HepG2 (cell line): ENCODE data around the gene RNF4. TPM values are rescaled to one million over a fixed set of nuclear protein-coding genes. Genes with fewer than 3 reads are reported as not detected.

ENCODE experiments used
- ATAC-seq: fragments of 200-7000 bp; cut with Tn5 transposase; 3 replicates; pipeline ENCODE4 v1.9.1; 2020; ENCODE audit warnings: mild to moderate bottlenecking, moderate library complexity
- BruUV-seq: library from RNA; stranded (reverse); fragments of 400-500 nt; replicated peaks from 2 replicates; lab custom pipeline; 2021; lab: Mats Ljungman, UMichigan
- CTCF ChIA-PET: fragments of 300-600 bp; formaldehyde crosslinking; extraction: SDS; loops from one replicate; lab custom pipeline; 2021; ENCODE audit warnings: low total read pairs, inconsistent platforms, low intra/inter-chr PET ratio; lab: Yijun Ruan, JAX
- POLR2A ChIA-PET: fragments of 350-600 bp; sonication (Branson Sonifier 250); formaldehyde crosslinking; loops from one replicate; lab custom pipeline; 2020; ENCODE audit warnings: antibody characterized with exemption, inconsistent platforms; lab: Yijun Ruan, JAX
- DNase-seq: peaks from one replicate; pipeline ENCODE4 v3.0.0-alpha.2; 2015; ENCODE audit warnings: low spot score
- FAIRE-seq: peaks from 3 replicates; lab custom pipeline; 2011; peaks lifted over from hg19 to GRCh38; lab: Jason Lieb, UNC
- H2AFZ ChIP-seq: one replicate; pipeline ENCODE4 v1.6.1; 2011; ENCODE audit warnings: low read length, inconsistent platforms
- H3K27ac ChIP-seq: fragments of 300-600 bp; 3 replicates; pipeline ENCODE4 v1.8.0; 2011; ENCODE audit warnings: mixed run types, mild to moderate bottlenecking, mixed read lengths, low read length, inconsistent platforms; ENCODE audit not compliant: insufficient read depth; ENCODE audit errors: extremely low read length
- H3K27me3 ChIP-seq, 2 experiments: fragments of 200-600 bp in 1 of 2; 2 replicates in 1 of 2; 3 replicates in 1 of 2; pipeline versions ENCODE4 v1.6.0 to v1.8.0; 2011; ENCODE audit warnings: low read length in 2 of 2, mild to moderate bottlenecking in 2 of 2, moderate library complexity in 2 of 2, inconsistent platforms in 1 of 2; ENCODE audit not compliant: insufficient read depth in 2 of 2, control insufficient read depth in 1 of 2
- H3K36me3 ChIP-seq, 2 experiments: fragments of 200-600 bp in 1 of 2; replicated peaks in 1 of 2; 2 replicates in 1 of 2; 3 replicates in 1 of 2; pipeline versions ENCODE4 v1.5.1 to v1.8.0; 2011; ENCODE audit warnings: low read length in 2 of 2, inconsistent platforms in 1 of 2; ENCODE audit not compliant: insufficient read depth in 2 of 2, control insufficient read depth in 1 of 2
- H3K4me1 ChIP-seq: 2 replicates; pipeline ENCODE4 v1.5.1; 2012; ENCODE audit warnings: low read length, inconsistent platforms; ENCODE audit not compliant: insufficient read depth
- H3K4me2 ChIP-seq: 2 replicates; pipeline ENCODE4 v1.6.0; 2011; ENCODE audit warnings: low read depth, low read length, inconsistent platforms
- H3K4me3 ChIP-seq, 3 experiments: fragments of 200-600 bp in 1 of 3; sonication (generic), shearing (Covaris generic) in 1 of 3; replicated peaks in 1 of 3; 2 replicates each; pipeline ENCODE4 v1.5.1; 2011 to 2016; ENCODE audit warnings: low read length in 3 of 3, inconsistent platforms in 2 of 3, low read depth in 2 of 3, mild to moderate bottlenecking in 2 of 3, control low read depth in 1 of 3, mixed read lengths in 1 of 3; ENCODE audit not compliant: insufficient read depth in 1 of 3
- H3K79me2 ChIP-seq: one replicate; pipeline ENCODE4 v1.6.1; 2011; ENCODE audit warnings: low read length, inconsistent platforms; ENCODE audit not compliant: insufficient read depth
- H3K9ac ChIP-seq: 2 replicates; pipeline ENCODE4 v1.6.0; 2011; ENCODE audit warnings: mild to moderate bottlenecking, low read depth, low read length, inconsistent platforms; ENCODE audit not compliant: insufficient read depth
- H3K9me3 ChIP-seq: 2 replicates; pipeline ENCODE4 v1.5.1; 2012; ENCODE audit warnings: mild to moderate bottlenecking, low read length
- H4K20me1 ChIP-seq: 2 replicates; pipeline ENCODE4 v1.6.0; 2011; ENCODE audit warnings: inconsistent platforms, mild to moderate bottlenecking, low read length, moderate library complexity; ENCODE audit not compliant: insufficient read depth
- CEBPB ChIP-seq: IDR thresholded peaks from 2 replicates; pipeline ENCODE4 v1.6.1; 2011; ENCODE audit warnings: low read depth, low read length, improper control_type of control experiment, borderline replicate concordance
- CREB1 ChIP-seq, 2 experiments: fragments of 450-650 bp in 1 of 2; IDR thresholded peaks; 2 replicates each; pipeline ENCODE4 v1.6.1; 2016 to 2017; ENCODE audit warnings: control low read depth in 1 of 2, mild to moderate bottlenecking in 1 of 2, missing compliant biosample characterization in 1 of 2, missing genetic modification characterization in 1 of 2
- HMGXB3 ChIP-seq: sonication (generic); formaldehyde crosslinking; IDR thresholded peaks from 2 replicates; pipeline ENCODE4 v1.4.0; 2020; ENCODE audit warnings: missing genetic modification reagents, borderline replicate concordance
- NR0B2 ChIP-seq: sonication (generic); formaldehyde crosslinking; IDR thresholded peaks from 2 replicates; pipeline ENCODE4 v1.4.0; 2020; ENCODE audit warnings: mild to moderate bottlenecking, missing genetic modification reagents
- RBAK ChIP-seq: sonication (generic); formaldehyde crosslinking; IDR thresholded peaks from 2 replicates; pipeline ENCODE4 v1.5.1; 2020; ENCODE audit warnings: mild to moderate bottlenecking, missing genetic modification reagents
- TP53 ChIP-seq: sonication (generic); formaldehyde crosslinking; conservative IDR thresholded peaks from 2 replicates; pipeline ENCODE4 v1.4.0; 2020; ENCODE audit warnings: missing genetic modification reagents
- TRIM24 ChIP-seq: sonication (generic); formaldehyde crosslinking; IDR thresholded peaks from 2 replicates; pipeline ENCODE4 v1.8.0; 2022; ENCODE audit warnings: mild to moderate bottlenecking, missing genetic modification reagents
- ZNF160 ChIP-seq: sonication (generic); formaldehyde crosslinking; IDR thresholded peaks from 2 replicates; pipeline ENCODE4 v1.8.0; 2022; ENCODE audit warnings: mild to moderate bottlenecking, inconsistent platforms, missing genetic modification reagents
- ZNF224 ChIP-seq: sonication (generic); formaldehyde crosslinking; IDR thresholded peaks from 2 replicates; pipeline ENCODE4 v1.5.0; 2020; ENCODE audit warnings: mild to moderate bottlenecking, missing genetic modification reagents
- ZNF503 ChIP-seq: sonication (generic); formaldehyde crosslinking; IDR thresholded peaks from 2 replicates; pipeline ENCODE4 v1.4.0; 2020; ENCODE audit warnings: missing genetic modification reagents
- WGBS: methylation state at CpG from one replicate; pipeline ENCODE4 v1.1.6; 2017; ENCODE audit warnings: low lambda C conversion rate; 5-methylcytosine and 5-hydroxymethylcytosine counted together
- in situ Hi-C: cut with HindIII; loops from 2 replicates; pipeline ENCODE4 v1.10.0; 2017; ENCODE audit warnings: low pct_unique_long_range_greater_than_20kb; ENCODE audit not compliant: extremely low pct_ligation_motif_present
- intact Hi-C: fragments of 100-400 bp; cut with micrococcal nuclease; formaldehyde crosslinking; loops from one replicate; pipeline ENCODE4 v1.10.0; 2022; ENCODE audit not compliant: unreplicated experiment
- polyA plus RNA-seq, 8 experiments: library from polyadenylated mRNA; depleted of rRNA in 3 of 8; stranded (reverse) in 7 of 8; unstranded in 1 of 8; fragments of >200 nt; fragmentation: Illumina TruSeq in 4 of 8; extraction: Trizol in 4 of 8; gene quantifications; 2 replicates each; pipeline versions ENCODE4 v1.2.1 to v1.2.3, GENCODE V29; 2011 to 2016; ENCODE audit warnings: low read depth in 4 of 8, missing spikeins in 1 of 8, mixed read lengths in 1 of 8; ENCODE audit not compliant: insufficient read depth in 1 of 8
- total RNA-seq, 5 experiments: library from RNA; depleted of rRNA; stranded (reverse); fragments of >200 nt; fragmentation: Illumina TruSeq; extraction: Trizol; gene quantifications; 2 replicates each; pipeline ENCODE4 v1.2.3, GENCODE V29; 2016; ENCODE audit warnings: low read depth in 1 of 5
- TF ChIP-seq, protein P1 (sequence below): sonication (generic); formaldehyde crosslinking; IDR thresholded peaks from 2 replicates; pipeline ENCODE4 v1.8.1; 2023; ENCODE audit warnings: mild to moderate bottlenecking, moderate library complexity, missing genetic modification reagents

RNF4 gene
- total and polyA plus RNA-seq, 2 of the 13 experiments (the other 11 are each of a cell fraction or from before 2014, with no cell fraction given), result 38.1 to 45.1 TPM

GRCh38 chr4:2534904-2535375 lies 66.0 kb downstream of the RNF4 start:
- H2AFZ ChIP-seq, result no peak overlapping the region
- H3K9ac ChIP-seq, result peak overlapping the region; percentile 92
- no peak for FAIRE-seq
- peak; percentile 4 for ATAC-seq
- peak overlapping the region; percentile 74 to 89 (median 86) for H3K4me3 ChIP-seq
- intact Hi-C loops, result no loop called here
- H3K27me3 ChIP-seq, result no peaks in the 10 kb centered on the region; a peak in 2 of 5 replicates
- peaks cover 19% of the 10 kb centered on the region for H3K4me1 ChIP-seq
- WGBS, result 3% methylated on average over 3 of the region's 5 CpGs
- no peaks in the 10 kb centered on the region for H3K36me3 ChIP-seq
- peak; percentile 47 for DNase-seq
- H3K79me2 ChIP-seq, result peaks cover 30% of the 10 kb centered on the region
- BruUV-seq, result no TSS peak
- peaks cover 22% of the 10 kb centered on the region for H4K20me1 ChIP-seq
- H3K9me3 ChIP-seq, result no peaks in the 10 kb centered on the region
- peak overlapping the region; percentile 86 for H3K27ac ChIP-seq
- in situ Hi-C loops, result no loop called here
- H3K4me2 ChIP-seq, result peak overlapping the region; percentile 96
- ChIA-PET CTCF (no interaction called here), POLR2A (interaction anchor here (0.7 to 2.5 kb wide), 2 partner anchors 8 to 66 kb away, joined by 4 to 25 read pairs; partner anchors contain the start of gene RNF4)
- TF ChIP-seq ZNF503 (CRISPR knock-in tag) (no peak), TRIM24 (CRISPR knock-in tag) (no peak), HMGXB3 (CRISPR knock-in tag) (0 out of 2 replicates have a peak, but pooled peaks have one; percentile 56), CREB1 (IDR thresholded peaks at IDR 0.05) (peak; percentile 76), CREB1 (CRISPR knock-in tag; IDR thresholded peaks at IDR 0.05) (no peak), ZNF224 (0 out of 2 replicates have a peak, but pooled peaks have one; percentile 64), ZNF160 (CRISPR knock-in tag) (0 out of 2 replicates have a peak, but pooled peaks have one; percentile 32), NR0B2 (CRISPR knock-in tag) (0 out of 2 replicates have a peak, but pooled peaks have one; percentile 26), TP53 (no peak), RBAK (CRISPR knock-in tag) (no peak), CEBPB (0 out of 2 replicates have a peak, but pooled peaks have one; percentile 2)
- TF ChIP-seq, protein P1, sequence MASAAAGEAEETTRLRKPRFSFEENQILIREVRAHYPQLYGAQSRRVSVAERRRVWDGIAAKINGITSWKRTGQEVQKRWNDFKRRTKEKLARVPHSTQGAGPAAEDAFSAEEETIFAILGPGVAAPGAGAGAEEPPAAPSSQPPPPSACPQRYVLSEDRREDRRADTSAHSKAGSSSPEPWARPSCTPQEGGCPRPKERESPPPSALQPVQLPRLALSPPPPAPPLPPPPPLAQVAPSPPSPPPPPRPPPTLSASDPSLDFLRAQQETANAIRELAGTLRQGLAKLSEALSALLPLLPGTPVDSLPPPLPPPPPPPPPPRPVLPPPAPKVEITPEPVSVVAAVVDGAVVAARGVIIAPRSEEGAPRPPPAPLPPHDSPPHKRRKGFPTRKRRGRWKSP (CRISPR knock-in tag), result peak; percentile 53; the same call in 1 of the 2 replicates
